HG03378 (cell line): ENCODE measurements around the gene WDR4.
"Not testable (repeated sequence)": the region's sequence is repeated elsewhere in the genome, so short reads cannot be mapped to it uniquely, and the experiment has no call there.

Experiments used
- ATAC-seq: cut with Tn5 transposase; IDR thresholded peaks from one replicate; pipeline ENCODE4 v1.9.1; 2021; ENCODE audit warnings: mild to moderate bottlenecking, moderate library complexity; ENCODE audit not compliant: unreplicated experiment

Gene WDR4

GRCh38 chr21:42820616-42821465 lies 58.5 kb downstream of the WDR4 start:
- no peak for ATAC-seq

GRCh38 chr21:42819861-42820615 lies 59.3 kb downstream of the WDR4 start:
- ATAC-seq = no peak

- ATAC-seq = no peak
These were observed 61.0 kb downstream of the WDR4 start for GRCh38 chr21:42818328-42818749.

- ATAC-seq = no peak
These were observed 64.1 kb downstream of the WDR4 start for GRCh38 chr21:42815217-42815616.

GRCh38 chr21:42812528-42813241 lies 66.7 kb downstream of the WDR4 start:
- ATAC-seq = not testable (repeated sequence)

GRCh38 chr21:42811960-42812359 lies 67.4 kb downstream of the WDR4 start:
- ATAC-seq = no peak

- ATAC-seq = no peak
These were observed 69.5 kb downstream of the WDR4 start for GRCh38 chr21:42809577-42810475.

GRCh38 chr21:42809171-42809570 lies 70.2 kb downstream of the WDR4 start:
- no peak for ATAC-seq

GRCh38 chr21:42807938-42808613 lies 71.3 kb downstream of the WDR4 start:
- no peak for ATAC-seq

DNA sequence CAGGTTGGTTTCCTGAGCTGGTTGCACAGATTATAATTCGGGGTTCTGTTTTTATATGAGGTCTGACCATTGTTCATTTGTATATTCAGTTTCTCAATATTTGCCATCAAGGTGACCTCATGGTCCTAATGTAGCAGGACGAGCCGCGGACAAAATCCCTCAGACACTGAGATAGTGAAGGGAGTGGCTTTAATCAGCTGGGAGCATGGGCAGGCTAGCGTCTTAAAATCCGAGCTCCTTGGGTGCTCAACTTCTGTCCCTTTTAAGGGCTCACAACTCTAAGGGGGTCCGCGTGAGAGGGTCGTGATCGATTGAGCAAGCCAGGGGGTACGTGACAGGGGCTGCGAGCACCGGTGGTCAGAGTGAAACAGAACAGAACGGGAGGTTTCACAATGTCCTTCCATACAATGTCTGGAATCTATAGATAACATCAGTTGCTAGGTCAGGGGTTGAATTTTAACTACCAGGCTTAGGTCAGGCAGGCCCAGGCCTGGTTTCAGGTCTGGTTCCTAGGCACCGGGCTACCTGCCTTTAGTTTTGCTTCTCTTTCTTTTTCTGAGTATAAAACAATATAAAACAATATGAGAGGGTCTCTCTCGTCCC lies 71.9 kb downstream of the WDR4 start:
- not testable (repeated sequence) for ATAC-seq

GRCh38 chr21:42806509-42807140 lies 72.7 kb downstream of the WDR4 start:
- no peak for ATAC-seq

DNA sequence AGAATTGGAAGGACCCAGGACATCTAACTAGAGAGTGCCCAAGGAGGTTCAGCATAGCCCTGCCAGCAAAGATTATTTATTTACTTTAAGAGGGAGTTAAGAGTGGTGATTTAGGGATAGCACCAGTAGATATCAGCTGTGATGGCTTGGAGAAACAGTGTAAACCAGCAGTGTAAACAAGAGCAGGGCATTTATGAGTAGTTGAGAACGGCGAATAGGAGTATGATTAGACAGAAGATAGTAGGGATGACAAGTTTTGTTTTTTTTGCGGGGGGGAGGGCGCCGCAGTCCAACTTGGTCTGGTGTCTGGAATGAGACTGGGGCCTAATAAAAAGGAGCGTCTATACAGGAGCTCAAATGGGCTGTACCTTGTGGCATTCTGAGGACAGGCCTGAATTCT lies 77.7 kb downstream of the WDR4 start:
- not testable (repeated sequence) for ATAC-seq

DNA sequence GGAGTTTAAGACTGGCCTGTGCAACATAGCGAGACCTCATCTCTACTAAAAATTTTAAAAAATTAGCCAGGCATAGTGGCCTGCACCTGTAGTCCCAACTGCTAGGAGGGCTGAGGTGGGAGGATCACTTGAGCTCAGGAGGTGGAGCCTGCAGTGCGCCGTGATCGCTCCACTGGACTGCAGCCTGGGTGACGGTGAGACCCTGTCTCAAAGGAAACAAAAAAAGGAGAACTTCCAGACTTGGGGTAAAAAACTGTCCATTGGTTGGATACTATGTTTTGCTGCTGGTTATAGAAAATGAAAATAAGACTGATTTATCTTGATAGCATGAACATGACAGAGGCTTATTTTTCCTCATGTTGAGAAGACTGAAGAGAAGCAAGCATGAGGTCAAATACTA lies 79.4 kb downstream of the WDR4 start:
- ATAC-seq = no peak

- ATAC-seq = no peak
These were observed 79.8 kb downstream of the WDR4 start for GRCh38 chr21:42799516-42799915.
